A673 (cell line): ENCODE data around the gene KIF26A.

Experiments used
- CTCF ChIP-seq: fragments of 300-800, 200-600 bp; sonication (generic); conservative IDR thresholded peaks from 2 replicates; pipeline ENCODE4 v1.5.1; 2017; ENCODE audit warnings: low read depth, mild to moderate bottlenecking, antibody characterized with exemption, low read length, moderate library complexity, mixed read lengths
- EZH2 ChIP-seq: fragments of 200-600 bp; sonication (generic); IDR thresholded peaks from 2 replicates; pipeline ENCODE4 v1.6.1; 2017; ENCODE audit warnings: borderline replicate concordance, low read depth, mild to moderate bottlenecking, mixed read lengths, antibody characterized with exemption, low read length; ENCODE audit not compliant: poor library complexity, severe bottlenecking

- TF ChIP-seq CTCF: no peak
- no peak for TF ChIP-seq EZH2
These were observed 26.3 kb upstream of the KIF26A start for GRCh38 chr14:104112113-104112505.
